NB4 (cell line): ENCODE results near the gene METAP1D.

Experiments
- DNase-seq: peaks from one replicate; pipeline ENCODE4 v3.0.0; 2010; ENCODE audit warnings: low read depth
- H3K4me3 ChIP-seq: one replicate; pipeline ENCODE4 v1.5.1; 2011; ENCODE audit warnings: mild to moderate bottlenecking, low read depth, low read length, moderate library complexity
- MYC ChIP-seq: IDR thresholded peaks from 2 replicates; pipeline ENCODE4 v1.6.1; 2011; ENCODE audit warnings: low read depth, low read length
- POLR2A ChIP-seq: IDR thresholded peaks from 2 replicates; pipeline ENCODE4 v1.6.1; 2011; ENCODE audit warnings: mild to moderate bottlenecking; ENCODE audit not compliant: insufficient read length; ENCODE audit errors: extremely low read depth
- TF ChIP-seq, protein P1 (sequence below): IDR thresholded peaks from 2 replicates; pipeline ENCODE4 v1.6.1; 2011; ENCODE audit warnings: low read depth, low read length
- TF ChIP-seq, protein P2 (sequence below): IDR thresholded peaks from one replicate; pipeline ENCODE4 v1.5.1; 2012; ENCODE audit warnings: low read depth, low read length

Gene METAP1D

DNA sequence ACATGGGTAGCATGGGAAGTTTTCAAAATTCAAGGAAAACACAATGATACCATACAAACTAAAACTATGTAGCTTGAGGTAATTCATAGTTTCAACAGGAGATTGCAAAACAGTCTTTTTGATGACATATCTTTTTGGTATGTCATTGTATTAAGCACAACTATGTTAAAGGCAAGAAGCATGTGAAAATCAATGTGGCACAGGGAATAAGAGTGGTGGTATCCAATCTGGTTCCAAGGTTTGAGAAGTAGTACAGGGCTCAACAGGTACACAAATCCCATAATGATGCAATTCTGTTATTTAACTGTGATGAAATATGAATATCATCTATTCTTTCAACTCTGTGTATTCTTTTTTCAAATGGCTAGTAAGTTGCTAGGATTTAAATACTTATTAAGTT, 119.3 kb downstream of the METAP1D start:
- no peak for DNase-seq
- H3K4me3 ChIP-seq: no peak overlapping the region
- TF ChIP-seq MYC (no peak), POLR2A (no peak)

DNA sequence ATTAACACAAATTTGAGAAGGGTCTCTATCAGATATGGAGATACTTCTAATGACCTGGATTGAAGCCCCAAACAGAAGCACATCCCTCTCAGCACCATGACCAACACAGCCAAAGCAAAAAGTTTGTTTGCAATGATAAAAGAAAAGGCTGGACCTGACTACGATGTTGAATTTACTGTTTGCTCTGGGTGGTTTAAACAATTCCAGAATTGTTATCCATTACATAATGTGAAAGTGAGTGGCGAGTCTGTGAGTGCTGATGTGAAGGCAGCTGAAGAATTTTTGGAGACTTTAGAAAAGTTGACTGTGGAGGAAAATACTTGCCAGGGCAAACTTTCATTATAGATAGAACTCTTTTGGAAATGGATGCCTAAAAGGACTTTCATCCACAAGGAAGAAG, 120.4 kb downstream of the METAP1D start:
- no peak for DNase-seq
- H3K4me3 ChIP-seq: no peak overlapping the region
- TF ChIP-seq, protein P1, sequence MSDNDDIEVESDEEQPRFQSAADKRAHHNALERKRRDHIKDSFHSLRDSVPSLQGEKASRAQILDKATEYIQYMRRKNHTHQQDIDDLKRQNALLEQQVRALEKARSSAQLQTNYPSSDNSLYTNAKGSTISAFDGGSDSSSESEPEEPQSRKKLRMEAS: no peak
- no peak for TF ChIP-seq MYC
- no peak for TF ChIP-seq POLR2A
- TF ChIP-seq, protein P2, sequence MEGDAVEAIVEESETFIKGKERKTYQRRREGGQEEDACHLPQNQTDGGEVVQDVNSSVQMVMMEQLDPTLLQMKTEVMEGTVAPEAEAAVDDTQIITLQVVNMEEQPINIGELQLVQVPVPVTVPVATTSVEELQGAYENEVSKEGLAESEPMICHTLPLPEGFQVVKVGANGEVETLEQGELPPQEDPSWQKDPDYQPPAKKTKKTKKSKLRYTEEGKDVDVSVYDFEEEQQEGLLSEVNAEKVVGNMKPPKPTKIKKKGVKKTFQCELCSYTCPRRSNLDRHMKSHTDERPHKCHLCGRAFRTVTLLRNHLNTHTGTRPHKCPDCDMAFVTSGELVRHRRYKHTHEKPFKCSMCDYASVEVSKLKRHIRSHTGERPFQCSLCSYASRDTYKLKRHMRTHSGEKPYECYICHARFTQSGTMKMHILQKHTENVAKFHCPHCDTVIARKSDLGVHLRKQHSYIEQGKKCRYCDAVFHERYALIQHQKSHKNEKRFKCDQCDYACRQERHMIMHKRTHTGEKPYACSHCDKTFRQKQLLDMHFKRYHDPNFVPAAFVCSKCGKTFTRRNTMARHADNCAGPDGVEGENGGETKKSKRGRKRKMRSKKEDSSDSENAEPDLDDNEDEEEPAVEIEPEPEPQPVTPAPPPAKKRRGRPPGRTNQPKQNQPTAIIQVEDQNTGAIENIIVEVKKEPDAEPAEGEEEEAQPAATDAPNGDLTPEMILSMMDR: no peak

DNA sequence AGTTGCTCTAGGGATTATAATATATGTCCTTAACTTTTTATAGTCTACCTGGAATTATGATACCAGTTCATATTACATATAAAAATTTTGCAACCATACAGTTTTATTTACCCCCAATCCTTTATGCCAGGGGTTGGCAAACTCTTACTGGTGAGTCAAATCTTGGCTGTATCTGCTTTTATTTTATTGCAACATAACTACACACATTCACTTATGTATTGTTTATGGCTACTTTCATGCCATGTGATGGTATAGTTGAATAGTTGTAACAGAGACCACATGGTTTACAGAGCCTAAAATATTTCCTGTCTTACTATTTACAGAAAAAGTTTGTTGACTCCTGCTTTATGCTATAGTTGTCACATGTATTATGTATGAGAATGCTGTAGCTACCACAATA, 128.7 kb downstream of the METAP1D start:
- DNase-seq: no peak
- no peak for TF ChIP-seq POLR2A
- no peak for TF ChIP-seq MYC
- TF ChIP-seq, protein P2: no peak
- TF ChIP-seq, protein P1: no peak
- H3K4me3 ChIP-seq: no peak overlapping the region

DNA sequence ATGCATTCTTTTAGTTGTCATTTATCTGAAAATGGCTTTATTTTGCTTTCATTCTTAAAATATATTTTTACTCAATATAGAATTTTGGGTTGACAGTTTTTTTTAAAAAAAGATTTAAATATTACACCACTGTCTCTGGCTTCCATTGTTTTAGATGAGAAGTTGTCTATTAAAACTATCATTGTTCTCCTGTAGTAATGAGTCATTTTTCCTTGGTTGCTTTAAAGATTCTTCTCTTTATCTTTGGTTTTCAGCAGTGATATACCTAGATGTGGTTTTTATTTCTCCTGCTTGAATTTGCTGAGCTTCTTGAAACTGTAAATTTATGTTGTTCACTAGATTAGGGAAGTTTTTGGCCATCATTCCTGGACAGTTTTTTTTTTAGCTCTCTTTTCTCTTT, 129.7 kb downstream of the METAP1D start:
- H3K4me3 ChIP-seq: no peak overlapping the region
- DNase-seq: no peak
- TF ChIP-seq POLR2A (no peak), MYC (no peak)
- TF ChIP-seq, protein P2: no peak
- TF ChIP-seq, protein P1: no peak
